Omental fat pad (tissue), 4 donors: ENCODE data around the gene TTC28. TPM values are rescaled to one million over a fixed set of nuclear protein-coding genes. Genes with fewer than 3 reads are reported as not detected.

Experiments
- ATAC-seq: fragments of 150-250 bp; one replicate; pipeline ENCODE4 v1.9.1; 2016; ENCODE audit warnings: mild to moderate bottlenecking, moderate library complexity; ENCODE audit not compliant: low FRiP score
- DNase-seq: peaks from one replicate; pipeline ENCODE4 v3.0.0-alpha.2; 2019; ENCODE audit warnings: low spot score
- total RNA-seq, 4 donors: library from RNA; depleted of rRNA; stranded (reverse); fragments of >200 nt; gene quantifications; one replicate each; pipeline ENCODE4 v1.1.0, GENCODE V29; 2016
- TF ChIP-seq, protein P1 (sequence below), 3 donors: fragments of 450-650 bp; IDR thresholded peaks; one replicate each; pipeline ENCODE4 v1.5.1; 2016 to 2017; ENCODE audit warnings: antibody characterized with exemption in 3 of 3, mild to moderate bottlenecking in 3 of 3, moderate library complexity in 2 of 3

TTC28 gene
- total RNA-seq, 4 donors from 2014 or later = 28.6 to 103 (median 50.6) TPM

DNA sequence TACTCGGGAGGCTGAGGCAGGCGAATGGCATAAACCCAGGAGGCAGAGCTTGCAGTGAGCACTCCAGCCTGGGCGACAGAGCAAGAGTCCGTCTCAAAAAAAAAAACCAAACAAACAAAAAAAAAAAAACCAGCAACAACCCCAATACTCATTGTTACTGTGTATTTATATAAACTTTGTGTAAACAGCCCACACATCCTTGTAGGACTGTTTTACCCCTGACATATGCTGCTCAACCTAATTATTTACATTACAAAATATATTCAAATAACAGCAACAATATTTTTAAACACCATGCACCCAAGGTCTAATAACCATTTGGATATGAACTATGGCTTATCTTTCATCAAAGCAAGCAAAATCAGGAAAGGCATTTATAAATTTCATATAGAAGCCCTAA, 284.1 kb downstream of the TTC28 start:
- no peak for ATAC-seq
- TF ChIP-seq, protein P1, sequence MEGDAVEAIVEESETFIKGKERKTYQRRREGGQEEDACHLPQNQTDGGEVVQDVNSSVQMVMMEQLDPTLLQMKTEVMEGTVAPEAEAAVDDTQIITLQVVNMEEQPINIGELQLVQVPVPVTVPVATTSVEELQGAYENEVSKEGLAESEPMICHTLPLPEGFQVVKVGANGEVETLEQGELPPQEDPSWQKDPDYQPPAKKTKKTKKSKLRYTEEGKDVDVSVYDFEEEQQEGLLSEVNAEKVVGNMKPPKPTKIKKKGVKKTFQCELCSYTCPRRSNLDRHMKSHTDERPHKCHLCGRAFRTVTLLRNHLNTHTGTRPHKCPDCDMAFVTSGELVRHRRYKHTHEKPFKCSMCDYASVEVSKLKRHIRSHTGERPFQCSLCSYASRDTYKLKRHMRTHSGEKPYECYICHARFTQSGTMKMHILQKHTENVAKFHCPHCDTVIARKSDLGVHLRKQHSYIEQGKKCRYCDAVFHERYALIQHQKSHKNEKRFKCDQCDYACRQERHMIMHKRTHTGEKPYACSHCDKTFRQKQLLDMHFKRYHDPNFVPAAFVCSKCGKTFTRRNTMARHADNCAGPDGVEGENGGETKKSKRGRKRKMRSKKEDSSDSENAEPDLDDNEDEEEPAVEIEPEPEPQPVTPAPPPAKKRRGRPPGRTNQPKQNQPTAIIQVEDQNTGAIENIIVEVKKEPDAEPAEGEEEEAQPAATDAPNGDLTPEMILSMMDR (IDR thresholded peaks at IDR 0.05) = no peak
- DNase-seq = no peak

DNA sequence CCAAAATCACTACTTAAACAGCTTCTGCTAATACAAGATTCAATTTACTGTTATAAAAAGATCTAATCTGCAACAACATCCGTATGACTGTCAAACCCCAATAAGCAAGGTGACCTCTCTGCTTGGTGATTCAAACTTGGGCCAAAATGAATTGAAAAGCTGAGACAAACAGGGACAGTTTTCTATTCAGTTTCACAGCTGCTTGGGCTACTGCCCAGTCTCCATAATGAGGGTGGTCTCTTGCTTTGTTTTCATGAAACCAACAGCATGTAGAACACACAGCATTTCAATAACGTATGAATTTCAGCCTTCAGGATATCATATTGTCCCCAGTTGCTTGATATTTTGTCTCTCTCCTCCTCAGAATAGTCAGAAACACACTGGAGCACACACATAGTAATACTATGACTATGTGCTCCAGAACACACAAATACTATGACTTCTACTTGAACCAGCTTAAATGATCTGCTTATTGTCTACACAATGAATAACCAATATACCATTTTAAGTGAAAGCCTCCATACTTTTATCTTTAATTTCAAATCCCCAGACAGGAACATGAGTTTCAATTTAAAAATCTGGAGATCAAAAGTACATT, 285.0 kb downstream of the TTC28 start:
- TF ChIP-seq, protein P1 (IDR thresholded peaks at IDR 0.05) = no peak
- ATAC-seq (no peak), DNase-seq (no peak)

DNA sequence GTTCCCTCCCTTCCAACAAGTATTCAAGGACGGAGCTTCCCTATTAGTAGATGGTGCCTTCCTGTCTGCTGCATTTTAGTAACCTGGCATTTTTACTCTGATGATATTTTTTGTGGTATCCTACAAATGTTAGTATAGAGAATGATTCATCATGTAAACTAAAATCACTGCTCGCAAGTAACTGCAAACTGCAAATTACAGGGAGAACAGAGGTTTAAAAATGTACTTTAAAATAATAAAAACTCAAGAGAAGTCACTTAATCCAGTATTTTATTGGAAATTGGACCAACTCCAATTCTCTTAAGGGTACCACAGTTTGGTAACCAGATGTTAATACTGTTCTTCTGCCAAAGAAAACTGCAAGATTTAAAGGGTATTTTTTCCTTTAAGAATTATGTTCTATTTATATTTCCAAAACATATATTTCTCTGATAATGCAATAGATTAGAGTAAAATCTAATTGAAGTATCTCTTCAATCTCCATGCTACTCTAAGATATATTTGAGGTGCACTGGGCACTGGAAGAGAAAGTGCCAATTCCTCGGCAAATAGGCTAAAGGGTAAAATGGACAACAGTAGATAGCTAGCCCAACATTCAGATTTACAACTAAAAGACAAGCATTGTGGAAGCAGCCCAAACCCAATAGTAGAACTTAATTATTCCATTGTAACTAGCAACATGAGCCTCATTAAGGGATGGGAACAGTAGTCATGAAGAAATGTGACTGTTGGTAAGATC, 298.0 kb downstream of the TTC28 start:
- TF ChIP-seq, protein P1 (IDR thresholded peaks at IDR 0.05) = no peak
- DNase-seq = no peak
- ATAC-seq = no peak

DNA sequence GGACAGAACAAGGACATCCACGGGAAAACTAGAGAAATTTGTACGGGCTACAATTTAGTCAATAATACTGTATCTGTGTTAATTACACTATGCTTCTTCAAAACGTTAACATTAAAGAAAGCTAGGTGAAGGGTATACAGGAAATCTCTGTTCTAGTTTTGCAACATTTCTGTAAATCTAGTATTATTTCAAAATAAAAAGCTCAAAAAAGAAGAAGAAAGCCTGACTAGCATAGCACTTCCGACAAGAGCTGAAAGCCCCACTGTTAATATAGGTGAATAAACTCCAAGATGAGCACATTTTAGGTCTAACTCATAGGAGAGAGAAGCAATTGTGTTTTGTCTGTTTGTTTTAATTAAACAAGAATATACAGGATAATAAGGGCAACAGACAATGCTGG, 299.7 kb downstream of the TTC28 start:
- no peak for ATAC-seq
- TF ChIP-seq, protein P1 (IDR thresholded peaks at IDR 0.05) = no peak

DNA sequence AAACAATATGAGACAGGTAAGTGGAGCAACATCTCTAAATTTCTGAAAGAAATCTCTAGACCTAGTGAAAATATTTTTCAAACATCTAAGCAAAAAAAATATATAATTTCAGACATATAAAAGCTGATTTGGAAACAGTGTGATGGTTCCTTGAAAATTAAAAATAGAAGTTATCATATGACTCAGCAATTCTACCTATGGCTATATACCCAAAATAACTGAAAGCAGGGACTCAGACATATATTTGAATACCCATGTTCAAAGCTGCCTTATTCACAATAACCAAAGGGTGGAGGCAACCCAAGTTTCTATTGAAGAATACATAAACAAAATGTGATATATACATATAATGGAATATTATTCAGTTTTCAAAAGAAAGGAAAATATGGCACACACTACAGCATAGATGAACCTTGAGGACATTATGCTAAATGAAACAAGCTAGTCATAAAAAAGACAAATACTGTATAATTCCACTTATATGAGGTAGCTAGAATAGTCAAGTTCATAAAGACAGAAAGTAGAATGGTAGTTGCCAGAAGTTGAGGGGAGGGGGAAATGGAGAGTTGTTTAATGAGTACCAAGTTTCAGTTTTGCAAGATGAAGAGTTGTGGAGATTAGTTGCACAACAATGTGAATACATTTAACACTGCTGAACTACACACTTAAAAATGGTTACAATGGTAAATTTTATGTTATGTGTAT, 300.4 kb downstream of the TTC28 start:
- ATAC-seq = no peak
- no peak for DNase-seq
- TF ChIP-seq, protein P1 (IDR thresholded peaks at IDR 0.05) = no peak

More for the DNA sequence above, 299.7 kb downstream of the TTC28 start:
- no peak for DNase-seq

DNA sequence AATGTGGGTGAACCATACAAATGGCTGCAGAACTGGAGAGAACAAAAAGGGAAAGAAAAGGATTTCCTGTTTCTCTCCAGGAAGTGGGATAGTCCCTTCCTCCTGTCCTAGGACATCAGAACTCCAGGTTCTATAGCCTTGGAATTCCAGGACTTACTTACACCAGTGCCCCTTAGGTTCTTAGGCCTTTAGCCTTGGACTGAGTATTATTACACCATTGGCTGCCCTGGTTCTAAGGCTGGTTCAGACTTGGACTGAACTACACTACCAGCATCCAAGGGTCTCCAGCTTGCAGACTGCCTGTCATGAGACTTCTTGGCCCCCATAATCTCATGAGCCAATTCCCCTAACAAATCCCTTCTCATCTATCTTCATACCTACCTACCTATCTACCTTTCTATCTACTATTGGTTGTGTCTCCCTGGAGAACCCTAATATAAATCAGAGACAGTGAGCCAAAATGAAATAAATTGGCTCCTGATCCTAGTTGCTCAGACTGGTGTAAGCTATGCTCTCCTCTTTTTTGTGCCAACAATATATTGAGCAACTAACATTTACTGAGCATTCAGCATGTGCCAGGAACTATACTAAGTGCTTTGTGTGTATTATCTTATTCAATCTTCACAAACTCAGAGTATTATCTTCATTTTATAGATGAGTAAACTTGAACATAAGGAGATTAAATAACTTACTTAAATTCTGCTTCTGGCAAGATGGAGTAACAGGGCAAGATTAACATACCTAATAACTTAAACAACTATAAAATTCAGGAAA, 303.7 kb downstream of the TTC28 start:
- TF ChIP-seq, protein P1 (IDR thresholded peaks at IDR 0.05) = no peak
- no peak for DNase-seq
- ATAC-seq = peak; percentile 84
